ENCODE results near the gene NPY4R.
"Not testable (repeated sequence)": the region's sequence is repeated elsewhere in the genome, so short reads cannot be mapped to it uniquely, and the experiment has no call there.

The NPY4R gene

DNA sequence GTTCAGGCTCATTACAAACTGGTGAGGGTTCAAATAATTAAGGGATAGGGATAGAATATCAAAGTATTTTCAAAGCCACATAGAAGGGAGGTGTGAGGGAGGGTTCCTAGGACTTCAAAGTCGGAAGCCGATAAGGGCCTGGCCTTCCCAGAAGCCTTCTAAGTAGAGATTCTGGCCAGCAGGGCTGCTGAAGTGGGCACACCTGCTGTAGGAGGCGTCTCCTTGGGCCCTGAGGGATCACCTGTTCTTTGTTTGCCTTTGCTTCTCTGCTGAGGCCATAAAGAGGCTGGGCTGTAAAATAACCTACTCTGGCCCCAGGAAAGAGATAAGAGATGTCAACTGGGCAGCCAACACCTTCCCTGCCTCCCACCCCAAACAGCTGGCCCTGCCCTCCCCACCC, 8.0 kb upstream of the NPY4R start:
- H3K4me1 Mint-ChIP-seq; H3K9me3 Mint-ChIP-seq; H3K27me3 Mint-ChIP-seq; DNase-seq; H3K4me3 Mint-ChIP-seq; H3K36me3 Mint-ChIP-seq; H3K27ac Mint-ChIP-seq; ATAC-seq (replicated peaks): not testable (repeated sequence)

DNA sequence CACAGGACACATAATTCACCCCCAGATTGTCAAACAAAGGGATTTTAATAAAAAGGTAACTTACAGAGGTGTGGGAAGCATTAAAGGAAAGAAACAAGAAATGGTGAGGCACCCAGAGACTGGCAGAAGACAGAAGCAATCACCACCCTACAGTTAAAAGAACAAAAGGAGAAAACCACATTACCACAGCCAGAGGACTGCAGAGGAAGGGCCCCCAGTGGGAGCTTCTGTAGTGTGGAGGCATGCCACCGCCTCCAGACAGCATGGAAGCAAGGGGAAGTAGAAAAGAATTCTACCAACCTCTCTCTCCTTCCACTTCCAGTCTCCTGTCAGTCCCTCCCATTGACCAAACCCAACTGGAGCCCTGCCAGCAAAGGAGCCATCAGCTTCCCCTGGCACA, 4.4 kb upstream of the NPY4R start:
- H3K4me1 Mint-ChIP-seq; H3K36me3 Mint-ChIP-seq; H3K9me3 Mint-ChIP-seq; H3K4me3 Mint-ChIP-seq; H3K27me3 Mint-ChIP-seq; H3K27ac Mint-ChIP-seq; DNase-seq; ATAC-seq (replicated peaks): not testable (repeated sequence)

DNA sequence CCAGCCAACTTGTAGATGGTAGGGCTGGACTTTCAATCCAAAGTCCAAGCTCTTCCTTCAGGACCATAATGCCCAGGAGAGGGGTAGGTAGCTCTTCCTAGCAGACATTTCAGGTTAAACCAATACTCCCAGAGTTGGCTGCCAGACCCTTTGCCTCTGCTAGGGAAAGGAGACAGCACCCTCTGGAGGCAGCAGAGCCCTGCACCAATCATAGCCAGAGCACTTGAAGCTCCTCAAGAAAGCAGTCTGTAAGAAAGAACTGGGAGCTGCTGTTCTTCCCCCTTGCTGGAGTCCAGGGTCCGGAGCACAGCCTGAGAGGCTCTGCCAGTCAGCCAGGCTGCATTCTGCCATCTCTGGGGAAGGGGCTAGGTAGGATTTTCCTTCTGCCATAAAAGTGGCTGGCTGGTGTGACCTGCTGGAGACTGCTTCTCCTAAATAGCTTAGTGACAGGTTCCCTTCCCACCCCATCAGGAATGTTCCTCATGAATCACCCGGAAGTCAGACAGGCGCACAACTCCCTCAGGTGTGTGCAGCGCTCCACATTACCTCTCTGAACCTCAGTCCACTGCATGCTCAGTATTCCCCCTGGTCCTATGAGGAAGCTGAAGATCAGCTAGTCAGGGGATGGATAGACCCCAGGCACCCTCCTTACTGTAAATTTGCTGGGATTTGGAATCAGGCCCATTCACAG, 2.5 kb upstream of the NPY4R start:
- not testable (repeated sequence) for H3K36me3 Mint-ChIP-seq, H3K4me1 Mint-ChIP-seq, H3K9me3 Mint-ChIP-seq, DNase-seq, H3K4me3 Mint-ChIP-seq, H3K27ac Mint-ChIP-seq, H3K27me3 Mint-ChIP-seq
- ATAC-seq (replicated peaks): peak in 1 of 2 donors; percentile 51

GRCh38 chr10:46463608-46464007, 2.1 kb downstream of the NPY4R start:
- H3K9me3 Mint-ChIP-seq; H3K27ac Mint-ChIP-seq; H3K4me3 Mint-ChIP-seq; H3K36me3 Mint-ChIP-seq; ATAC-seq (replicated peaks); DNase-seq; H3K4me1 Mint-ChIP-seq; H3K27me3 Mint-ChIP-seq: not testable (repeated sequence)

GRCh38 chr10:46462276-46462675, 3.5 kb downstream of the NPY4R start:
- H3K4me3 Mint-ChIP-seq; ATAC-seq (replicated peaks); H3K27ac Mint-ChIP-seq; H3K9me3 Mint-ChIP-seq; DNase-seq; H3K4me1 Mint-ChIP-seq; H3K27me3 Mint-ChIP-seq; H3K36me3 Mint-ChIP-seq: not testable (repeated sequence)

DNA sequence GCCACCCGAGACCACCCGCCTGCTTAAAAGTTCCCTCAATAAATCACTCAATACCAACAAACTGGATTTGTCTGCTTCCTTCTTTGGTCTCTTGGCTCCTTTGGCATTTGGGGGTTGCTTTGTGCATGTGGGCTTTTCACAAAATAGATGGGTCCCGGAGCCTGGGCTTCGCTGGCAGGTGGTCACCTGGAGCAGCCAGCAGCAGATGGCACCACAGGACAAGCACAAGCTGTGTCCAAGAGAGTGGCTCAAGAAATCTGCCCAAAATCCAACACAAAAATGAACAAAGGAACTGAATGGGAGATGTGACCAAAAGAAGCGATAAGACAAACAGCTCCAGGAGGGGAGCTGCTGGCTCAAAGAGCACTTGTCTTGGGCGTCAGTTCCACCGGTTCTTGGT, 6.2 kb downstream of the NPY4R start:
- not testable (repeated sequence) for H3K36me3 Mint-ChIP-seq; H3K4me1 Mint-ChIP-seq; H3K4me3 Mint-ChIP-seq; H3K27ac Mint-ChIP-seq; H3K9me3 Mint-ChIP-seq; H3K27me3 Mint-ChIP-seq; ATAC-seq (replicated peaks); DNase-seq

GRCh38 chr10:46457071-46457470, 8.7 kb downstream of the NPY4R start:
- not testable (repeated sequence) for H3K27ac Mint-ChIP-seq; H3K36me3 Mint-ChIP-seq; ATAC-seq (replicated peaks); DNase-seq; H3K4me3 Mint-ChIP-seq; H3K4me1 Mint-ChIP-seq; H3K9me3 Mint-ChIP-seq; H3K27me3 Mint-ChIP-seq

GRCh38 chr10:46455992-46456391, 9.8 kb downstream of the NPY4R start:
- H3K4me1 Mint-ChIP-seq; H3K27me3 Mint-ChIP-seq; H3K4me3 Mint-ChIP-seq; DNase-seq; ATAC-seq (replicated peaks); H3K36me3 Mint-ChIP-seq; H3K9me3 Mint-ChIP-seq; H3K27ac Mint-ChIP-seq: not testable (repeated sequence)

DNA sequence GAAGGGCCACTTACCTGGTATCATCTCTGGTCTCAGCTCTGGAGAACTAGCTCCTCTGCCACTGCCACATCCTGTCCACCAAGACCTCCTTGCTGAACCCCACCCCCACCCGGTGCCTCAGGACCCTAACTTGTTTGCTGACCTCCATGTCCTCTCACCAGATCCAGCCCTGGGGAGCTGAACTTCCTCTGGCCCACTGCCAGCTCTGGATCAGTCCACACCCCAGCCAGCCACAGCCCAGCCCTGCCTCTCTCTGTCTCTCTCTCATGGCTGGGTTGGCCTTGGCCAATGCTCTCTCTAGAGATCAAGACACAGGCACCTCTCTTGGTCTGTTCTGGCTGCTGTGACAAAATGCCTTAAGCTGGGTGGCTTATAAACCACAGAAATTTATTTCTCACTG, 14.4 kb downstream of the NPY4R start:
- not testable (repeated sequence) for H3K36me3 Mint-ChIP-seq; DNase-seq; H3K9me3 Mint-ChIP-seq; ATAC-seq (replicated peaks); H3K4me1 Mint-ChIP-seq; H3K27ac Mint-ChIP-seq; H3K27me3 Mint-ChIP-seq; H3K4me3 Mint-ChIP-seq

- not testable (repeated sequence) for ATAC-seq (replicated peaks); H3K27ac Mint-ChIP-seq
Measured at GRCh38 chr10:46450829-46451228, 14.9 kb downstream of the NPY4R start.

GRCh38 chr10:46447439-46447838, 18.3 kb downstream of the NPY4R start:
- H3K4me3 Mint-ChIP-seq; ATAC-seq (replicated peaks); H3K27me3 Mint-ChIP-seq; H3K9me3 Mint-ChIP-seq; H3K36me3 Mint-ChIP-seq; H3K27ac Mint-ChIP-seq; DNase-seq; H3K4me1 Mint-ChIP-seq: not testable (repeated sequence)

More at GRCh38 chr10:46450829-46451228, 14.9 kb downstream of the NPY4R start:
- H3K4me1 Mint-ChIP-seq, H3K27me3 Mint-ChIP-seq, H3K9me3 Mint-ChIP-seq, H3K36me3 Mint-ChIP-seq, DNase-seq, H3K4me3 Mint-ChIP-seq: not testable (repeated sequence)

DNA sequence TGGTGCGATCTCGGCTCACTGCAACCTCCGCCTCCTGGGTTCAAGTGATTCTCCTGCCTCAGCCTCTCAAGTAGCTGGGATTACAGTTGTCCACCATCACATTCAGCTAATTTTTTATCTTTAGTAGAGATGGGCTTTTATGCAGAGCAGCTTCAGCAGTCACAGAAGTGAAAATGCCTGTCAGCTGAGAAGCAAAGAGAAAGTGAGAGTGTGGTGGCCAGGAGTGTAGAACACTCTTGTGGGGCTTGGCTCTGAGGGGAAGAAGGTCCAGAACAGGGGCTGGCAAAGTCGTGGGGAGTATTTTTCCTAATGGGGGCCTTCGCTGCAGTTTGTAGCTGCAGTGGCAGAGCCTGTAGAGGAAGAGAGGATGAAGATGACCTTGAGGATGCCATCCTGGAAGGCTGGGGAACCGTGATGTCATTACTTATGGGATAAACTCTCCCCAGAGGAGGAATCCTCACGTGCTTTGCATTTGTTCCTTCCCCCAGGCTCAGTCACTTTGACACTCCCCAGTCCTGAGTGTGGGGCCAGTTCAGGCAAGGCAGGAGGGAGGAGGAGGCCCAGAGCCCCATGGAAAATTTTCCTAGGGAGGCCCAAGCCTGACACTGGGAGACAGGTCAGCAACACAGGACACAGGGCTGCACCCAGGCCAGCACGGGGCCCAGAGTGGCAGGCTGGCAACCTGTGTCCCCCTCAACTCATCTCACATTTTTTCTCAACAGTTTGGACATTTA, 20.2 kb downstream of the NPY4R start:
- not testable (repeated sequence) for H3K27me3 Mint-ChIP-seq; H3K36me3 Mint-ChIP-seq; H3K27ac Mint-ChIP-seq; H3K4me1 Mint-ChIP-seq; H3K4me3 Mint-ChIP-seq; ATAC-seq (replicated peaks); H3K9me3 Mint-ChIP-seq; DNase-seq

GRCh38 chr10:46443422-46443821, 22.3 kb downstream of the NPY4R start:
- DNase-seq; H3K4me1 Mint-ChIP-seq; ATAC-seq (replicated peaks); H3K27me3 Mint-ChIP-seq; H3K36me3 Mint-ChIP-seq; H3K27ac Mint-ChIP-seq; H3K4me3 Mint-ChIP-seq; H3K9me3 Mint-ChIP-seq: not testable (repeated sequence)

- not testable (repeated sequence) for ATAC-seq (replicated peaks); DNase-seq; H3K9me3 Mint-ChIP-seq; H3K27me3 Mint-ChIP-seq; H3K27ac Mint-ChIP-seq; H3K36me3 Mint-ChIP-seq; H3K4me1 Mint-ChIP-seq; H3K4me3 Mint-ChIP-seq
Measured at GRCh38 chr10:46442706-46443275, 23.0 kb downstream of the NPY4R start.

DNA sequence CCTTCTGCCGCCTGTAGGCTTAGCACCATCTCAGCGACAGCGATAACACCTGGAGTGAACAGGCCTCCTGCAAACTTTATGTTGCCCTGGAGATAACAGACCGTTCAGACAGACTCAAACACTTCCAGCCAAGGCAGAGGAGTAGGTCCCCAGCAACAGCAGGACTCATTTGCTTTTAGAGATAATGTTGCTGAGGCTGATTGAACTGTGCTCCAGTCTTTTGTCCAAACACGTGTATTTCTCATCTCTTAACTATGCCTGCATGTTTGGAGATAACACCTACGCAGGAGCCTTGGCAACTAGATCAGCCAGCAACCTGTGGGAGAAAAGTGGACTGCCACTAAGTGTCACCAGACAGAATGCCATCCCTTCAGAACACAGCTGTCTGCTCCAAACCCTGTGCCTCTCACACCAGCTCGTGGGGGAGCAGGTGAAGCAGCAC, 23.9 kb downstream of the NPY4R start:
- H3K36me3 Mint-ChIP-seq; H3K27ac Mint-ChIP-seq; DNase-seq; ATAC-seq (replicated peaks); H3K4me3 Mint-ChIP-seq; H3K4me1 Mint-ChIP-seq; H3K27me3 Mint-ChIP-seq; H3K9me3 Mint-ChIP-seq: not testable (repeated sequence)

Data from stimulated activated naive B cell treated with anti-CD40 and anti-IgM and Interleukin-4, amounts not matched to agents 10 μg/mL and 1 μg/mL and 100 μg/mL, for 72 hours (primary cell).